M059J (cell line): Measurements from ENCODE around the gene TMEM53. TPM values are rescaled to one million over a fixed set of nuclear protein-coding genes. Genes with fewer than 3 reads are reported as not detected.

Experiments used
- DNase-seq: peaks from one replicate; pipeline ENCODE4 v3.0.0-alpha.2; 2012; ENCODE audit warnings: low read depth
- total RNA-seq: library from RNA; depleted of rRNA; stranded (reverse); fragments of >200 nt; shearing (Covaris generic); gene quantifications from 2 replicates; pipeline ENCODE4 v1.2.3, GENCODE V29; 2014; rRNA removed

The TMEM53 gene
- total RNA-seq, 1 experiment from 2014 or later = 12.7 TPM

DNA sequence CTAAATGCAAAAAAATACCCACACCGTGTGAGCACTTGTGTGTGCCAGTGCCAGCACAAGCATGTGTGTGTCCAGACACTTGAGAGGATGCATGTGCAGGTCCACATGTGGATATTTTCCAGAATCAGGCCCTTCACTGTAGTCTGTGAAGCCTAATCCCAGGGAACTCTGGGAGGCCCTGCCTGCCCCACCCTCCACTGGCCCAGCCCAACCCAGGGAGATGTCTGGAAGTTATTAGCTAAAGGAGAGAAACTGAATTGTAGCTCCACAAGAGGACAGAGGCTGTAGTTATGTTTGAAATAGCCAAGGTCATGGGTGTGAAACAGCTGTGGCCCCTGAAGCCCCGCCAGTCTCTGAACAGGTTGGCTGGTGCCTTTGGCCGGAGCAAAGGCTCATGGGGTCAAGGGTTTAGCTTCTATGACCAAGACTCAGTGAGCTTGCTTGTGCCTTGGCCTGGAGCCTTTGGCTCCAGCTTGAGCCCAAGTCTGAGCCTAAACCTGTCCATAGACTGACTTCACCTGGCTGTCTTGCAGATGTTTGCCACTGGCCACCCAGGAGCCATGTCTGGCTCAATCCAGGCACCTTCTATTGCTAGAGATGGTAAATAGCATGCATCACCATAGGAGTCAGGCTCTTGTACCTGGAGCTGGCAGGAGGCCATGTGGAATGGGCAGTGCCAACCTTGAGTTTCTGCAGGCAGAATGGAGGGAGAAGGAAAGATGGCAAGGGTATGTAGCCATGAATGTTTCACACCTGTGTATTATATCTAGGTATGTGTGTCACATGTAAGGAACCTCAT lies 69.9 kb downstream of the TMEM53 start:
- no peak for DNase-seq

DNA sequence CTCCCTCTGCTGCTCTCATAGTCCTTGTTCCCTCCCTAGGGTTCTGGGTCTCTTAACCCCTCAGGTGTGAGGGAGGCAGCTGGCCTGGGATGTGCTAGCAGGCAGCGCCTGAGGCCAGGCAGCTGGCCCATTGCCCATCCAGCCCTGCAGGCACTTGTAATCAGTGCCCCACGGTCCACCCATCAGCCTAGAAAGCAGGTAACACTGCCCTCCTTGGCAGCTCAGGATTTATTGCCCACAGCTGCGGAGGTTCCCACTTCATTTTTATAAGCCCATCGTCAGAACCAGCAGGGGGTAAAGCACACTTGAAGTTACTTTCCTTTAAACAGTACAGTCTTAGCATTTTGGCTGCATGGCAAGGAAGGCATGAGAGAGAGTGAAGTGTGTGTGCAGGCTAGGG lies 70.6 kb downstream of the TMEM53 start:
- no peak for DNase-seq

Other genes starting within 250 kb of the TMEM53 start
- gene ARMH1, start 233 bp upstream of the TMEM53 start, total RNA-seq = 0.37 and 2.8 TPM in 2 replicates
- gene RNU5D-1, start 56.7 kb upstream of the TMEM53 start, total RNA-seq = not detected in 2 replicates
- 86.9 and 127 TPM in 2 replicates for gene KIF2C, start 65.4 kb upstream of the TMEM53 start, total RNA-seq
- gene RPS8, start 101.1 kb upstream of the TMEM53 start, total RNA-seq = 1,381 and 1,646 TPM in 2 replicates
- gene BEST4, start 113.7 kb upstream of the TMEM53 start, total RNA-seq = 0.05 and 0.57 TPM in 2 replicates
- gene PLK3, start 125.9 kb upstream of the TMEM53 start, total RNA-seq = 8.0 and 9.5 TPM in 2 replicates
- 1.4 TPM in 1 of 2 replicates, not detected in the other for gene DYNLT4, start 132.9 kb upstream of the TMEM53 start, total RNA-seq
- 1.2 and 4.3 TPM in 2 replicates for gene BTBD19, start 134.0 kb upstream of the TMEM53 start, total RNA-seq
- 0.17 TPM in 1 of 2 replicates, not detected in the other for gene PTCH2, start 168.8 kb upstream of the TMEM53 start, total RNA-seq